Left lobe of liver (tissue), 2 donors: ENCODE data around the gene APH1A. TPM values are rescaled to one million over a fixed set of nuclear protein-coding genes. Genes with fewer than 3 reads are reported as not detected.
"Not testable (repeated sequence)": the region's sequence is repeated elsewhere in the genome, so short reads cannot be mapped to it uniquely, and the experiment has no call there.

ENCODE experiments used
- ATAC-seq: fragments of 200-7000 bp; cut with Tn5 transposase; one replicate; pipeline ENCODE4 v1.9.1; 2020; ENCODE audit warnings: mild to moderate bottlenecking, moderate library complexity
- DNase-seq: peaks from one replicate; pipeline ENCODE4 v3.0.0-alpha.2; 2020; ENCODE audit warnings: low spot score
- total RNA-seq: library from RNA; stranded (reverse); gene quantifications from one replicate; pipeline ENCODE4 v1.2.1, GENCODE V29; 2021
- donor health status: DM: no; HTN: no; CAD: no; lungs with moderate emphysema.
- donor health status: DM: no; HTN: yes; CAD: no.

APH1A gene
- total RNA-seq, result 88.5 TPM

- DNase-seq, result peak; percentile 97
- peak; percentile 98 for ATAC-seq
These were observed at the start of gene APH1A for GRCh38 chr1:150268705-150269403. Gene APH1A, minus strand, starts transcription at chr1:150269016. Its CDS starts 206 bp downstream, at chr1:150268810.

- not testable (repeated sequence) for DNase-seq
These were observed 45.9 kb upstream of the APH1A start for GRCh38 chr1:150314691-150315090.

DNA sequence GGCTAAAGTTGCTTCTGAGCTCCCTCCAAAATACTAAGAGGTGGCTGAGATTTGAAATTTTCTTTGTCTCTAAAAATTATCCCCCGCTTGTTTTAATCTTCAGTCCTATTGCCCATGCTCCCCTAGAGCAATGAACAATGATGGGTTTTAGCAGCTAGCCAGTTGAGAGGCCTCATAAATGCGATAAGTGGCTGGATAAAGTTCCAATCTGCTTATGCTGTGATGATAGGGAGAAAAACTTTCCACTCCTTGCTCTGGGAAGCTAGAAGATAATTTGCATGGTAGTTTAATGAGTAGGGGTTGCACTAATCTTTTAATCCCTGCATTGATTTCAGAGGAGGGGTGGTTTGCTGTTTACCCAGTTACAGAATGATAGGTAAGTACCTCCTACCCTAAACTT is 42.9 kb upstream of the APH1A start:
- no peak for DNase-seq
- ATAC-seq, result no peak

More at GRCh38 chr1:150314691-150315090, 45.9 kb upstream of the APH1A start:
- ATAC-seq, result not testable (repeated sequence)

DNA sequence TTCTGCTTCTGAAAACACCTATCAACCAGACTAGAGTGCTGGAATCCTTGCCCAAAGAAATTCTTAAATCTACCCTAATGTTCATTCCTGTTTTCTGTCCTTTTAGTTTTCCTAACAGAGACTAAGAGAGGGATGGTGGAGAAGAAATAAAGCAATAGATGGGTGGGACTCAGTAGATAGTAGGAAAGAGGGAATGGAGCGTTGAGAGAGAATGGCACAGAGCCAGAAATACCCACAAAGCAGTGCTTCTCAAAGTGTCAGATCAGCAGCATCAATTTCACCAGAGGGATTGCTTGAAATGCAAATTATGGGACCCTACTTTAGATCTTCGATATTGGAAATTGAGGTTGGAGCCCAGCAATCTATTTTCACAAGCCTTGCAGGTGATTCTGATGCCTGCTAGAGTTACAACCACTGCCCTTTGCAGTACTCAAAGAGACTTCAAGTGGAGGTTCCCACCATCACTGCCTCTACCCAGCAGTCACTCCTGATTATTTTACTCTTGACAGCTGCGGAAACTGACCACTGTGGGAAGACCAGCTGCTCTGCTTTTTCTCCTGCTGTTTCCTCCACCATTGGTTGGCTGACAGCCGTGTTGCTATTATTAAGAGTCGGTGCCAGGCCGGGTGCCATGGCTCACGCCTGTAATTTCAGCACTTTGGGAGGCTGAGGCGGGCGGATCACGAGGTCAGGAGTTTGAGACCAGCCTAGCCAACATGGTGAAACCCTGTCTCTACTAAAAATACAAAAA is 41.1 kb upstream of the APH1A start:
- DNase-seq, result no peak
- no peak for ATAC-seq

DNA sequence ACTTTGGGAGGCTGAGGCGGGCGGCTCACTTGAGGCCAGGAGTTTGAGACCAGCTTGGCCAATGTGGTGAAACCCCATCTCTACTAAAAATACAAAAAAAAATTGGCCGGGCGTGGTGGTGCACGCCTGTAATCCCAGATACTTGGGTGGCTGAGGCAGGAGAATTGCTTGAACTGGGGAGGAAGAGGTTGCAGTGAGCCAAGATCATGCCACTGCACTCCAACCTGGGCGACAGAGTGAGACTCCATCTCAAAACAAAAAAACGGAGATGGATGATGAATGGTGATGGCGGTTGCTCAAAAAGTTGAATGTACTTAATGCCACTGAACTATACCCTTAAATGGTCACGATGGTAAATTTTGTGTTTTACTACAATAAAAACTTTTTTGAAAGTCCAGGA is 39.8 kb upstream of the APH1A start:
- not testable (repeated sequence) for ATAC-seq, DNase-seq

GRCh38 chr1:150302902-150303301 is 34.1 kb upstream of the APH1A start:
- ATAC-seq, result no peak
- DNase-seq, result no peak

- DNase-seq, result no peak
- ATAC-seq, result no peak
These were observed 33.5 kb upstream of the APH1A start for GRCh38 chr1:150302338-150302737.

- ATAC-seq, result no peak
- DNase-seq, result no peak
These were observed 30.9 kb upstream of the APH1A start for GRCh38 chr1:150299716-150300115.

- no peak for DNase-seq
- no peak for ATAC-seq
These were observed 26.7 kb upstream of the APH1A start for GRCh38 chr1:150295476-150295875.

- peak; percentile 90 for DNase-seq
- ATAC-seq, result peak; percentile 99
These were observed 24.8 kb upstream of the APH1A start, which contains the start of gene MRPS21 for GRCh38 chr1:150293433-150294253. Gene MRPS21, plus strand, starts transcription at chr1:150293861. Its CDS starts 506 bp downstream, at chr1:150294367.

DNA sequence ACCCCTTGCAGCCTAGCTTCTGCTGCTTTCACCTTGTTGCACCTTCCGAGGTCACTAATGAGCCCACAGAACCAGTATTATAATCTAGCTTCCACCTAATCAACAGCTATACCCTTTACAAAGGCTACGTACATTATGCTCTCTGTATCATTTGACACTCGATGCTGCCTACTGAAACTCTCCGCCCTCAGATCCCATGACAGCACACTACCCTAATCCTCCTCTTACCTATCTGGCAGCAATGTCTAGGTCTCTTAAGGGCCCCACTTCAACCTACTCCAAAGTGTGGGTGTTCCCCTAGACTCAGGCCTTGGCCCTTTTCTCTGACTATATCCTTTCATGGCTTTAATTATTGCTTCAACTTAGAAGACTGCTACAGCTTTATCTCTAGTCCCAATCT is 20.0 kb upstream of the APH1A start:
- no peak for DNase-seq
- no peak for ATAC-seq

- no peak for ATAC-seq
- DNase-seq, result no peak
These were observed 19.6 kb upstream of the APH1A start for GRCh38 chr1:150288382-150288781.

DNA sequence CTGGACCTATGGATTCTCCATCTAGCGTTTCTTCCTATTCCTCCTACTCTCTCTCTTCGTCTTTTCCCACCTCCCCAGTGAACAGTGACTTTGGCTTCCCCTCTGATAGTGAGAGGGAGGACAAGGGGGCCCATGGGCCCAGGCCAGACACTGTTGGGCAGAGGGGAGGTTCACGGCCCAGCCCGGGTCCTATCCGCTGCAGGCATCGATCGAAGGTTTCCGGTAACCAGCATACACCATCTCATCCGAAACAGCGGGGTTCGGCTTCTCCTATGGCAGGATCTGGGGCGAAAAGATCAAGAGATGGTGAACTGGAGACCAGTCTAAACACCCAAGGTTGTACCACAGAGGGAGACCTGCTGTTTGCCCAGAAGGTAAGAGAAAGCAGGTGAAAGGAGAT is 14.4 kb upstream of the APH1A start:
- ATAC-seq (no peak), DNase-seq (no peak)

DNA sequence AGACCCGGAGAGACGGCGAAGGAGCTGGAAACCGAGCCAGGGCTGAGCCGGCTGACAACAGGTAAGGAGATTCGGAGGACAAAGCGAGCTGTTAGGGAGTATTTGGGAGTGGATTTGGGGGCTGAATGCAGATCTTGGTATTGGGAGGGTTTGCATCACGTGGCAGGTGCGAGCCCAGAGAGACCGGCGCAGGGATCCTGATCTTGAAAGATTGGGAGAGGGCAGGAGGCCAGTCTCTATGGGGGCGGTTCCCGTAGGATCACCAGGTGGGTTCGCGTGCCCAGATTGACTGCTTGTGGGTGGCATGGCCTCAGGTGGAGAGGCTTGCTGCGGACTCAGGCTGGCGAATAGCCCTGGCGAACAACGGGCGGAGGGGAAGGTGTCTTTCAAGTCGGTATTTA is 13.7 kb upstream of the APH1A start:
- ATAC-seq, result peak; percentile 35
- DNase-seq, result no peak

- ATAC-seq, result peak; percentile 82
- DNase-seq, result peak; percentile 95
These were observed 13.1 kb upstream of the APH1A start, which contains the start of gene CIART for GRCh38 chr1:150281758-150282557. Gene CIART, plus strand, starts transcription at chr1:150282554. Its CDS starts 714 bp downstream, at chr1:150283268.

DNA sequence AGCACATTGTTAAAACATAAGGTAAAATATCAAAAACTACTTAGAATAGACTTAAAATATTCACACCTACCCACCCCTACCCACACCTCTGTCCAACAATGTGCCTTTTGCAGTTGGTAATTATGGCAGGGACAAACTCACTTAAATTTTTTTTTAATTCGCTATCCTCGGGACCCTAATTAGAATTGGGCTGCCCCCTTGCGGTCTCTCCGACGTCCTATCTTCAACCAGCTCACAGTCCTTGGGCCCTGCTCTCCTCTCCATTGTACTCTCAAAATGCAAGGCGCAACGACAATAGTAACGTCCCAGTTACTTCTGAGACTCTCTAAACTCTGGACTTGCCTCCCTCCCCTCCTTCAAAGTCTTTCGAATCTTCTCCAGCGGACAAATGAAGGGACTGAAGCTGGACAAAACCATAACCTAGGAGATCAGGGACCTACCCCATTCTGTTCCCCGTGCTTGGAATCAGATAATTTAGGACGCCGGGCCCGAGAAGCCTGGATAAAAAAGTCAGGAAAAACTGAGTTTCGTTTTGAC is 12.5 kb upstream of the APH1A start:
- DNase-seq, result peak; percentile 77
- peak; percentile 60 for ATAC-seq

GRCh38 chr1:150280138-150280707 is 11.4 kb upstream of the APH1A start:
- peak; percentile 92 for DNase-seq
- ATAC-seq, result peak; percentile 48

DNA sequence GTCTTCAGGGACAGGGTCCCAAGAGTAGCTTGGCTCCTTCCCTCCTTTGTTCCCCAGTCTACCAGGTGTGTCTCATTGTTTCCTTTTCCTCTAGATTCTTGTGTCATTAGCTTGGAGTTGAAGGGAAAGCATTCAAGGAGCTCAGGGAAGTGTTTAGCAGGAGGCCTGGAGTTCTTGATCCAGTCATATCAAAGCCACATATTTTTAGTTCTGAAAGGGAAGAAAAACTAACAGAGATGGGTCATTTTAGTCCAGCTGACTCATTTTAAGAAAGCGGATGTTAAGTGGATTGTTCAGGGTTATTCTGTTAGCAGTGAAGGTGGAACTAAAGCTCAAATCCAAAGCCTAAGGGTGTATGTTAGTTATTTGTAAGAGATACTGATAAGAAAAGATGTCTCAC is 4.5 kb upstream of the APH1A start:
- ATAC-seq (no peak), DNase-seq (no peak)

DNA sequence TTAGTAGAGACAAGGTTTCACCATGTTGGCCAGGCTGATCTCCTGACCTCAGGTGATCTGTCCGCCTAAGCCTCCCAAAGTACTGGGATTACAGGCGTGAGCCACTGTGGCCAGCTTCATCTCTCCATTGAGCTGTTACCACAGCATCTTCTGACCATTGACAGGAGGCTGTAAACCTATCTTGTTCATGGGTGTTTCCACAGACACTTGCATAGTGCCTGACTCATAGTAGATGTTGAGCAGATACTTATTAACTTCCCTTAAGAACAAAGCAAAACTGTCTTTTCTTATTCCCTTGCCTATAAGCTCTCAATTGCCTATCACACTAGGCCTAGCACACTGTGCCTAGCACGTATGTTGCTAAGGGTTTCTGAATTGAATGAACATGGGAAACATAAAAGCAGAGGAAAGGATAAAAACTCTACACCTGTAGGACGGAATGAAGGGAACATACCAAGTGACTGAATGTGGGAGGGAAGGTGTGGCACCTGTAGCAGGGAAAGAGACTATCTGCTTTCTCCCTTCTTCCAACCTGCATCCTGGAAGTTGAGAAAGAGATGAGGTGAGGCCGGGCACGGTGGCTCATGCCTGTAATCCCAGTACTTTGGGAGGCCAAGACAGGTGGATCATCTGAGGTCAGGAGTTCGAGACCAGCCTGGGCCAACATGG is 2.6 kb upstream of the APH1A start:
- ATAC-seq (no peak), DNase-seq (no peak)
